GM12878 (cell line): ENCODE results near the gene UMAD1. TPM values are rescaled to one million over a fixed set of nuclear protein-coding genes. Genes with fewer than 3 reads are reported as not detected.

Experiments used
- ATAC-seq: fragments of 200-7000 bp; cut with Tn5 transposase; 3 replicates; pipeline ENCODE4 v1.9.1; 2020; ENCODE audit warnings: mild to moderate bottlenecking, moderate library complexity
- BruUV-seq: library from RNA; stranded (reverse); fragments of 400-500 nt; replicated peaks from 2 replicates; lab custom pipeline; 2021; lab: Mats Ljungman, UMichigan
- CTCF ChIA-PET: fragments of 300-600 bp; sonication (Branson Sonifier 250); formaldehyde crosslinking; extraction: SDS; loops from one replicate; lab custom pipeline; 2021; ENCODE audit warnings: inconsistent platforms; lab: Yijun Ruan, JAX
- POLR2A ChIA-PET: fragments of 350-600 bp; formaldehyde crosslinking; extraction: SDS; loops from one replicate; lab custom pipeline; 2021; ENCODE audit warnings: inconsistent platforms; lab: Charles Lee
- RAD21 ChIA-PET: fragments of 300-600 bp; sonication (Branson Sonifier 250); formaldehyde crosslinking; loops from one replicate; lab custom pipeline; 2023; ENCODE audit warnings: antibody characterized with exemption; ENCODE audit not compliant: unreplicated experiment; lab: Charles Lee
- SMC1A ChIA-PET: fragments of 300-600 bp; sonication (Branson Sonifier 250); formaldehyde crosslinking; loops from one replicate; lab custom pipeline; 2023; ENCODE audit not compliant: unreplicated experiment, uncharacterized antibody; lab: Charles Lee
- DNase-seq: peaks from one replicate; pipeline ENCODE4 v3.0.0-alpha.2; 2011; ENCODE audit warnings: low read depth, low spot score
- FAIRE-seq: peaks from 3 replicates; lab custom pipeline; 2011; peaks lifted over from hg19 to GRCh38; lab: Jason Lieb, UNC
- H2AFZ ChIP-seq: 2 replicates; pipeline ENCODE4 v1.6.0; 2011; ENCODE audit warnings: low read depth, low read length, control low read depth; ENCODE audit not compliant: control insufficient read depth
- H3K27ac ChIP-seq: 2 replicates; pipeline ENCODE4 v1.5.1; 2011; ENCODE audit warnings: control low read depth; ENCODE audit not compliant: control insufficient read depth, insufficient read depth
- H3K27me3 ChIP-seq, 2 experiments: replicated peaks in 1 of 2; 2 replicates each; pipeline versions ENCODE4 v1.6.0 to v1.6.1; 2011; ENCODE audit warnings: low read length in 1 of 2; ENCODE audit not compliant: control insufficient read depth in 2 of 2, insufficient read depth in 2 of 2
- H3K36me3 ChIP-seq, 2 experiments: 2 replicates each; pipeline ENCODE4 v1.5.1; 2011; ENCODE audit warnings: low read length in 1 of 2; ENCODE audit not compliant: control insufficient read depth in 2 of 2, insufficient read depth in 2 of 2
- H3K4me1 ChIP-seq: 2 replicates; pipeline ENCODE4 v1.6.1; 2011; ENCODE audit warnings: mild to moderate bottlenecking, low read length, moderate library complexity, mixed read lengths; ENCODE audit not compliant: control insufficient read depth, insufficient read depth
- H3K4me2 ChIP-seq: 2 replicates; pipeline ENCODE4 v1.6.0; 2011; ENCODE audit warnings: control low read depth; ENCODE audit not compliant: control insufficient read depth, insufficient read depth
- H3K4me3 ChIP-seq: fragments of 200-600 bp; sonication (generic); 2 replicates; pipeline ENCODE4 v1.5.1; 2016
- H3K79me2 ChIP-seq: 2 replicates; pipeline ENCODE4 v1.6.0; 2011; ENCODE audit warnings: low read length; ENCODE audit not compliant: control insufficient read depth, insufficient read depth
- H3K9ac ChIP-seq: 2 replicates; pipeline ENCODE4 v1.8.0; 2011; ENCODE audit warnings: low read length, control low read depth, mixed read lengths; ENCODE audit not compliant: control insufficient read depth, insufficient read depth
- H3K9me3 ChIP-seq: replicated peaks from 3 replicates; pipeline ENCODE4 v1.5.1; 2011; ENCODE audit warnings: mild to moderate bottlenecking, low read length; ENCODE audit not compliant: control insufficient read depth, insufficient read depth
- H4K20me1 ChIP-seq: 2 replicates; pipeline ENCODE4 v1.6.0; 2011; ENCODE audit not compliant: control insufficient read depth, insufficient read depth
- CEBPB ChIP-seq, 2 experiments: fragments of 150-350 bp in 1 of 2; IDR thresholded peaks; 2 replicates each; pipeline ENCODE4 v1.6.1; 2012 to 2014; ENCODE audit warnings: low read depth in 2 of 2, low read length in 2 of 2, borderline replicate concordance in 1 of 2, inconsistent platforms in 1 of 2
- CHD1 ChIP-seq: IDR thresholded peaks from 2 replicates; pipeline ENCODE4 v1.6.1; 2012; ENCODE audit warnings: low read depth, low read length, improper control_type of control experiment
- CREM ChIP-seq: IDR thresholded peaks from 2 replicates; pipeline ENCODE4 v1.6.1; 2014; ENCODE audit warnings: antibody characterized with exemption, low read depth
- DPF2 ChIP-seq: fragments of 450-650 bp; IDR thresholded peaks from 2 replicates; pipeline ENCODE4 v1.6.1; 2017; ENCODE audit warnings: mild to moderate bottlenecking
- ETV6 ChIP-seq, 2 experiments: fragments of 450-650 bp in 1 of 2; IDR thresholded peaks in 1 of 2; conservative IDR thresholded peaks in 1 of 2; 2 replicates each; pipeline ENCODE4 v1.6.1; 2014; ENCODE audit warnings: antibody characterized with exemption in 1 of 2, borderline replicate concordance in 1 of 2, low read depth in 1 of 2, mild to moderate bottlenecking in 1 of 2, moderate library complexity in 1 of 2
- HCFC1 ChIP-seq: fragments of 150-350 bp; IDR thresholded peaks from 2 replicates; pipeline ENCODE4 v1.6.1; 2014; ENCODE audit warnings: low read length
- JUND ChIP-seq: IDR thresholded peaks from 2 replicates; pipeline ENCODE4 v1.6.1; 2012; ENCODE audit warnings: low read depth, mild to moderate bottlenecking, low read length, improper control_type of control experiment, moderate library complexity
- NR2C1 ChIP-seq: fragments of 450-650 bp; IDR thresholded peaks from 2 replicates; pipeline ENCODE4 v1.6.1; 2017; ENCODE audit warnings: antibody characterized with exemption, mild to moderate bottlenecking, moderate library complexity
- POLR2AphosphoS5 ChIP-seq: IDR thresholded peaks from 2 replicates; pipeline ENCODE4 v1.6.1; 2011; ENCODE audit warnings: mild to moderate bottlenecking, low read length, inconsistent platforms
- RAD21 ChIP-seq: IDR thresholded peaks from 2 replicates; pipeline ENCODE4 v1.6.1; 2011; ENCODE audit warnings: mild to moderate bottlenecking, low read depth, low read length, moderate library complexity; ENCODE audit not compliant: insufficient read depth
- RBBP5 ChIP-seq: fragments of 200-600 bp; sonication (generic); conservative IDR thresholded peaks from 2 replicates; pipeline ENCODE4 v1.6.1; 2016
- RELA ChIP-seq: fragments of 450-650 bp; IDR thresholded peaks from 2 replicates; pipeline ENCODE4 v1.8.0; 2014; ENCODE audit warnings: borderline replicate concordance; ENCODE audit not compliant: partially characterized antibody
- STAT1 ChIP-seq: fragments of 450-650 bp; conservative IDR thresholded peaks from 2 replicates; pipeline ENCODE4 v1.6.1; 2014; ENCODE audit warnings: antibody characterized with exemption, mild to moderate bottlenecking
- TARDBP ChIP-seq: IDR thresholded peaks from 2 replicates; pipeline ENCODE4 v1.6.1; 2016; ENCODE audit warnings: borderline replicate concordance
- TCF7 ChIP-seq: IDR thresholded peaks from 2 replicates; pipeline ENCODE4 v1.6.1; 2014; ENCODE audit warnings: antibody characterized with exemption, borderline replicate concordance
- WGBS: methylation state at CpG from one replicate; pipeline ENCODE4 v1.1.6; 2016; ENCODE audit warnings: low lambda C conversion rate; ENCODE audit not compliant: insufficient replicate concordance, insufficient coverage; ENCODE audit errors: missing lambda C conversion rate; 5-methylcytosine and 5-hydroxymethylcytosine counted together
- in situ Hi-C: fragments of 300-500 bp; cut with MboI; formaldehyde crosslinking; loops from 9 replicates; pipeline ENCODE4 v1.14.3; 2018; ENCODE audit warnings: mixed read lengths
- intact Hi-C: fragments of 100-400 bp; cut with micrococcal nuclease; formaldehyde crosslinking; loops from one replicate; pipeline ENCODE4 v1.14.2; 2022; ENCODE audit not compliant: unreplicated experiment
- polyA plus RNA-seq, 11 experiments: library from polyadenylated mRNA; depleted of rRNA in 4 of 11; unstranded in 6 of 11; stranded (reverse) in 5 of 11; fragments of >200 nt; fragmentation: Nextera tagmentation in 4 of 11; fragmentation: Illumina TruSeq in 1 of 11; extraction: Ambion mirVana in 4 of 11; extraction: Trizol in 1 of 11; gene quantifications; 1 replicate in 1 of 11; 2 replicates in 10 of 11; pipeline versions ENCODE4 v1.2.1 to v1.2.3, GENCODE V29; 2011 to 2016; ENCODE audit warnings: inconsistent platforms in 2 of 11, missing spikeins in 2 of 11, low read depth in 1 of 11
- total RNA-seq, 4 experiments: library from RNA; depleted of rRNA in 3 of 4; stranded (reverse); fragments of >200 nt in 3 of 4; fragmentation: Illumina TruSeq in 1 of 4; extraction: Trizol in 1 of 4; gene quantifications; 2 replicates each; pipeline versions ENCODE4 v1.2.1 to v1.2.3, GENCODE V29; 2013 to 2021
- TF ChIP-seq, protein P1 (sequence below): IDR thresholded peaks from 2 replicates; pipeline ENCODE4 v1.6.1; 2012; ENCODE audit warnings: improper control_type of control experiment, low read depth, low read length; ENCODE audit not compliant: insufficient replicate concordance
- TF ChIP-seq, protein P2 (sequence below): IDR thresholded peaks from 2 replicates; pipeline ENCODE4 v1.6.1; 2012; ENCODE audit warnings: low read length, inconsistent platforms

Gene UMAD1
- total and polyA plus RNA-seq, 10 of the 15 experiments (the other 5 are each of a cell fraction or from before 2014, with no cell fraction given): 6.0 to 28.6 (median 9.3) TPM

DNA sequence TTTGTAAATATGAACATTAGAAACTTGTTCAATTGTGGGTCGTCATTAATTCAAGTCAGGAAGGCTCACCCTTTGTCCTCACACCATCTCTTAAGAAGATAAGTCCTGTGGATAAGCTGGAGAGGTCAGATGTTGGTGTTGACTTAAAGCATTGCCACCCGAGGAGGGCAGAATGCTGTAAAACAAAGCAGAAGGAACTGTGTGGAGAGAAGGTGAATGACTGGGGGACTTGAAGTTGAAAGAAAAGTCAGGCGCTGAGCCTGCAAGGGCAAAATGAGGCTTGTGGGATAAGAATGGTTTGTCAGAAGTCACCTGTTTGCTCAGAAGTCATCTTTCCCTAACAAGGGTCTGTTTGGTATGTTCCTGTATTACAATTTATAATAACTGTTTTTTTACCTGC lies 68.7 kb downstream of the UMAD1 start:
- intact Hi-C loops: no loop called here
- Histone ChIP-seq H3K9ac (no peak overlapping the region), H3K4me2 (no peak overlapping the region), H3K9me3 (no peaks in the 10 kb centered on the region), H3K79me2 (no peaks in the 10 kb centered on the region), H4K20me1 (no peaks in the 10 kb centered on the region), H3K4me1 (peaks cover 15% of the 10 kb centered on the region; the same call in 1 of the 2 replicates), H3K27ac (no peak overlapping the region), H2AFZ (no peak overlapping the region), H3K4me3 (no peak overlapping the region), H3K27me3 (no peaks in the 10 kb centered on the region), H3K36me3 (no peaks in the 10 kb centered on the region)
- 73% methylated on average over 3 of the region's 3 CpGs for WGBS
- in situ Hi-C loops: no loop called here
- DNase-seq: no peak
- SMC1A ChIA-PET: interaction anchor here (2.5 to 5.6 kb wide), 3 partner anchors 10 to 41 kb away, joined by 8 to 49 read pairs (median 9); partner anchors contain the start of gene RPA3
- TF ChIP-seq DPF2 (no peak), ETV6 (conservative IDR thresholded peaks at IDR 0.05 in 1 of 2, IDR thresholded peaks at IDR 0.05 in 1 of 2; ENCODE audit: borderline replicate concordance in 1 of 2, low read depth in 1 of 2) (no peak), TARDBP (no peak), TCF7 (no peak), JUND (no peak), STAT1 (no peak), RAD21 (no peak), CREM (no peak), CHD1 (no peak), NR2C1 (no peak), RBBP5 (no peak), RELA (no peak), HCFC1 (no peak), POLR2AphosphoS5 (no peak), CEBPB (IDR thresholded peaks at IDR 0.05; ENCODE audit: borderline replicate concordance in 1 of 2, low read depth in 2 of 2, low read length in 2 of 2) (no peak)
- TF ChIP-seq, protein P1, sequence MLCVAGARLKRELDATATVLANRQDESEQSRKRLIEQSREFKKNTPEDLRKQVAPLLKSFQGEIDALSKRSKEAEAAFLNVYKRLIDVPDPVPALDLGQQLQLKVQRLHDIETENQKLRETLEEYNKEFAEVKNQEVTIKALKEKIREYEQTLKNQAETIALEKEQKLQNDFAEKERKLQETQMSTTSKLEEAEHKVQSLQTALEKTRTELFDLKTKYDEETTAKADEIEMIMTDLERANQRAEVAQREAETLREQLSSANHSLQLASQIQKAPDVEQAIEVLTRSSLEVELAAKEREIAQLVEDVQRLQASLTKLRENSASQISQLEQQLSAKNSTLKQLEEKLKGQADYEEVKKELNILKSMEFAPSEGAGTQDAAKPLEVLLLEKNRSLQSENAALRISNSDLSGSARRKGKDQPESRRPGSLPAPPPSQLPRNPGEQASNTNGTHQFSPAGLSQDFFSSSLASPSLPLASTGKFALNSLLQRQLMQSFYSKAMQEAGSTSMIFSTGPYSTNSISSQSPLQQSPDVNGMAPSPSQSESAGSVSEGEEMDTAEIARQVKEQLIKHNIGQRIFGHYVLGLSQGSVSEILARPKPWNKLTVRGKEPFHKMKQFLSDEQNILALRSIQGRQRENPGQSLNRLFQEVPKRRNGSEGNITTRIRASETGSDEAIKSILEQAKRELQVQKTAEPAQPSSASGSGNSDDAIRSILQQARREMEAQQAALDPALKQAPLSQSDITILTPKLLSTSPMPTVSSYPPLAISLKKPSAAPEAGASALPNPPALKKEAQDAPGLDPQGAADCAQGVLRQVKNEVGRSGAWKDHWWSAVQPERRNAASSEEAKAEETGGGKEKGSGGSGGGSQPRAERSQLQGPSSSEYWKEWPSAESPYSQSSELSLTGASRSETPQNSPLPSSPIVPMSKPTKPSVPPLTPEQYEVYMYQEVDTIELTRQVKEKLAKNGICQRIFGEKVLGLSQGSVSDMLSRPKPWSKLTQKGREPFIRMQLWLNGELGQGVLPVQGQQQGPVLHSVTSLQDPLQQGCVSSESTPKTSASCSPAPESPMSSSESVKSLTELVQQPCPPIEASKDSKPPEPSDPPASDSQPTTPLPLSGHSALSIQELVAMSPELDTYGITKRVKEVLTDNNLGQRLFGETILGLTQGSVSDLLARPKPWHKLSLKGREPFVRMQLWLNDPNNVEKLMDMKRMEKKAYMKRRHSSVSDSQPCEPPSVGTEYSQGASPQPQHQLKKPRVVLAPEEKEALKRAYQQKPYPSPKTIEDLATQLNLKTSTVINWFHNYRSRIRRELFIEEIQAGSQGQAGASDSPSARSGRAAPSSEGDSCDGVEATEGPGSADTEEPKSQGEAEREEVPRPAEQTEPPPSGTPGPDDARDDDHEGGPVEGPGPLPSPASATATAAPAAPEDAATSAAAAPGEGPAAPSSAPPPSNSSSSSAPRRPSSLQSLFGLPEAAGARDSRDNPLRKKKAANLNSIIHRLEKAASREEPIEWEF: no peak
- TF ChIP-seq, protein P2, sequence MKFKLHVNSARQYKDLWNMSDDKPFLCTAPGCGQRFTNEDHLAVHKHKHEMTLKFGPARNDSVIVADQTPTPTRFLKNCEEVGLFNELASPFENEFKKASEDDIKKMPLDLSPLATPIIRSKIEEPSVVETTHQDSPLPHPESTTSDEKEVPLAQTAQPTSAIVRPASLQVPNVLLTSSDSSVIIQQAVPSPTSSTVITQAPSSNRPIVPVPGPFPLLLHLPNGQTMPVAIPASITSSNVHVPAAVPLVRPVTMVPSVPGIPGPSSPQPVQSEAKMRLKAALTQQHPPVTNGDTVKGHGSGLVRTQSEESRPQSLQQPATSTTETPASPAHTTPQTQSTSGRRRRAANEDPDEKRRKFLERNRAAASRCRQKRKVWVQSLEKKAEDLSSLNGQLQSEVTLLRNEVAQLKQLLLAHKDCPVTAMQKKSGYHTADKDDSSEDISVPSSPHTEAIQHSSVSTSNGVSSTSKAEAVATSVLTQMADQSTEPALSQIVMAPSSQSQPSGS: no peak
- FAIRE-seq: no peak
- no TSS peak for BruUV-seq
- POLR2A ChIA-PET: interaction anchor here (0.6 to 2.0 kb wide), 2 partner anchors 16 to 415 kb away, joined by 3 to 5 read pairs; no protein-coding TSS in a partner anchor
- CTCF ChIA-PET: interaction anchor here (0.8 kb wide), 1 partner anchor 28 kb away, joined by 3 read pairs; no protein-coding TSS in a partner anchor
- RAD21 ChIA-PET: interaction anchor here (0.8 to 2.4 kb wide), 2 partner anchors 11 to 30 kb away, joined by 3 to 18 read pairs; partner anchors contain the start of gene RPA3
- ATAC-seq: no peak
